HepG2 (cell line): ENCODE results near the gene ELMO2. TPM values are rescaled to one million over a fixed set of nuclear protein-coding genes. Genes with fewer than 3 reads are reported as not detected.

Experiments
- ATAC-seq: fragments of 200-7000 bp; cut with Tn5 transposase; 3 replicates; pipeline ENCODE4 v1.9.1; 2020; ENCODE audit warnings: mild to moderate bottlenecking, moderate library complexity
- BruUV-seq: library from RNA; stranded (reverse); fragments of 400-500 nt; replicated peaks from 2 replicates; lab custom pipeline; 2021; lab: Mats Ljungman, UMichigan
- CTCF ChIA-PET: fragments of 300-600 bp; formaldehyde crosslinking; extraction: SDS; loops from one replicate; lab custom pipeline; 2021; ENCODE audit warnings: low total read pairs, inconsistent platforms, low intra/inter-chr PET ratio; lab: Yijun Ruan, JAX
- POLR2A ChIA-PET: fragments of 350-600 bp; sonication (Branson Sonifier 250); formaldehyde crosslinking; loops from one replicate; lab custom pipeline; 2020; ENCODE audit warnings: antibody characterized with exemption, inconsistent platforms; lab: Yijun Ruan, JAX
- DNase-seq: peaks from one replicate; pipeline ENCODE4 v3.0.0-alpha.2; 2015; ENCODE audit warnings: low spot score
- FAIRE-seq: peaks from 3 replicates; lab custom pipeline; 2011; peaks lifted over from hg19 to GRCh38; lab: Jason Lieb, UNC
- H2AFZ ChIP-seq: one replicate; pipeline ENCODE4 v1.6.1; 2011; ENCODE audit warnings: low read length, inconsistent platforms
- H3K27ac ChIP-seq: fragments of 300-600 bp; 3 replicates; pipeline ENCODE4 v1.8.0; 2011; ENCODE audit warnings: mixed run types, mild to moderate bottlenecking, mixed read lengths, low read length, inconsistent platforms; ENCODE audit not compliant: insufficient read depth; ENCODE audit errors: extremely low read length
- H3K27me3 ChIP-seq, 2 experiments: fragments of 200-600 bp in 1 of 2; 2 replicates in 1 of 2; 3 replicates in 1 of 2; pipeline versions ENCODE4 v1.6.0 to v1.8.0; 2011; ENCODE audit warnings: low read length in 2 of 2, mild to moderate bottlenecking in 2 of 2, moderate library complexity in 2 of 2, inconsistent platforms in 1 of 2; ENCODE audit not compliant: insufficient read depth in 2 of 2, control insufficient read depth in 1 of 2
- H3K36me3 ChIP-seq, 2 experiments: fragments of 200-600 bp in 1 of 2; replicated peaks in 1 of 2; 2 replicates in 1 of 2; 3 replicates in 1 of 2; pipeline versions ENCODE4 v1.5.1 to v1.8.0; 2011; ENCODE audit warnings: low read length in 2 of 2, inconsistent platforms in 1 of 2; ENCODE audit not compliant: insufficient read depth in 2 of 2, control insufficient read depth in 1 of 2
- H3K4me1 ChIP-seq: 2 replicates; pipeline ENCODE4 v1.5.1; 2012; ENCODE audit warnings: low read length, inconsistent platforms; ENCODE audit not compliant: insufficient read depth
- H3K4me2 ChIP-seq: 2 replicates; pipeline ENCODE4 v1.6.0; 2011; ENCODE audit warnings: low read depth, low read length, inconsistent platforms
- H3K4me3 ChIP-seq, 3 experiments: fragments of 200-600 bp in 1 of 3; sonication (generic), shearing (Covaris generic) in 1 of 3; replicated peaks in 1 of 3; 2 replicates each; pipeline ENCODE4 v1.5.1; 2011 to 2016; ENCODE audit warnings: low read length in 3 of 3, inconsistent platforms in 2 of 3, low read depth in 2 of 3, mild to moderate bottlenecking in 2 of 3, control low read depth in 1 of 3, mixed read lengths in 1 of 3; ENCODE audit not compliant: insufficient read depth in 1 of 3
- H3K79me2 ChIP-seq: one replicate; pipeline ENCODE4 v1.6.1; 2011; ENCODE audit warnings: low read length, inconsistent platforms; ENCODE audit not compliant: insufficient read depth
- H3K9ac ChIP-seq: 2 replicates; pipeline ENCODE4 v1.6.0; 2011; ENCODE audit warnings: mild to moderate bottlenecking, low read depth, low read length, inconsistent platforms; ENCODE audit not compliant: insufficient read depth
- H3K9me3 ChIP-seq: 2 replicates; pipeline ENCODE4 v1.5.1; 2012; ENCODE audit warnings: mild to moderate bottlenecking, low read length
- H4K20me1 ChIP-seq: 2 replicates; pipeline ENCODE4 v1.6.0; 2011; ENCODE audit warnings: inconsistent platforms, mild to moderate bottlenecking, low read length, moderate library complexity; ENCODE audit not compliant: insufficient read depth
- AGO2 ChIP-seq: fragments of 200-400 bp; formaldehyde crosslinking; optimal IDR thresholded peaks from 2 replicates; pipeline ENCODE3; 2017; ENCODE audit warnings: mild to moderate bottlenecking, low read depth, low read length, moderate library complexity
- ATM ChIP-seq: fragments of 450-650 bp; IDR thresholded peaks from 2 replicates; pipeline ENCODE4 v1.7.1; 2017; ENCODE audit warnings: mild to moderate bottlenecking, borderline replicate concordance
- IRF1 ChIP-seq: sonication (generic); formaldehyde crosslinking; IDR thresholded peaks from 2 replicates; pipeline ENCODE4 v1.4.0; 2020; ENCODE audit warnings: low read depth, mild to moderate bottlenecking, missing genetic modification reagents
- MATR3 ChIP-seq: sonication (generic); formaldehyde crosslinking; IDR thresholded peaks from 2 replicates; pipeline ENCODE4 v1.4.0; 2020; ENCODE audit warnings: missing genetic modification reagents
- PRDM4 ChIP-seq: sonication (generic); formaldehyde crosslinking; IDR thresholded peaks from 2 replicates; pipeline ENCODE4 v1.9.0; 2021; ENCODE audit warnings: missing genetic modification reagents, borderline replicate concordance
- SALL1 ChIP-seq: sonication (generic); formaldehyde crosslinking; IDR thresholded peaks from 2 replicates; pipeline ENCODE4 v1.8.0; 2022; ENCODE audit warnings: mild to moderate bottlenecking, missing genetic modification reagents
- SMAD1 ChIP-seq: sonication (generic); formaldehyde crosslinking; IDR thresholded peaks from 2 replicates; pipeline ENCODE4 v1.4.0; 2020; ENCODE audit warnings: missing genetic modification reagents, low read depth, mild to moderate bottlenecking, borderline replicate concordance
- SUZ12 ChIP-seq: fragments of 150-350 bp; IDR thresholded peaks from 2 replicates; pipeline ENCODE4 v1.6.1; 2014; ENCODE audit warnings: low read depth, low read length
- U2AF1 ChIP-seq: fragments of 200-400 bp; formaldehyde crosslinking; optimal IDR thresholded peaks from 2 replicates; pipeline ENCODE3; 2017; ENCODE audit warnings: mild to moderate bottlenecking, low read depth, low read length
- ZBTB34 ChIP-seq: sonication (generic); formaldehyde crosslinking; IDR thresholded peaks from 2 replicates; pipeline ENCODE4 v1.8.0; 2022; ENCODE audit warnings: mild to moderate bottlenecking, missing genetic modification reagents
- ZNF10 ChIP-seq: sonication (generic); formaldehyde crosslinking; IDR thresholded peaks from 2 replicates; pipeline ENCODE4 v1.4.0; 2020; ENCODE audit warnings: mild to moderate bottlenecking, low read depth, missing genetic modification reagents, borderline replicate concordance
- ZNF496 ChIP-seq: sonication (generic); formaldehyde crosslinking; IDR thresholded peaks from 2 replicates; pipeline ENCODE4 v1.8.1; 2023; ENCODE audit warnings: mild to moderate bottlenecking, moderate library complexity, missing genetic modification reagents; ENCODE audit not compliant: insufficient replicate concordance
- ZNF512 ChIP-seq: sonication (generic); formaldehyde crosslinking; IDR thresholded peaks from 2 replicates; pipeline ENCODE4 v1.4.0; 2020; ENCODE audit warnings: mild to moderate bottlenecking, missing genetic modification reagents
- ZNF569 ChIP-seq: sonication (generic); formaldehyde crosslinking; IDR thresholded peaks from 2 replicates; pipeline ENCODE4 v1.5.0; 2020; ENCODE audit warnings: mild to moderate bottlenecking, missing genetic modification reagents, moderate library complexity, borderline replicate concordance
- ZNF776 ChIP-seq: sonication (generic); formaldehyde crosslinking; IDR thresholded peaks from 2 replicates; pipeline ENCODE4 v1.4.0; 2020; ENCODE audit warnings: mild to moderate bottlenecking, missing genetic modification reagents
- ZNF83 ChIP-seq: sonication (generic); formaldehyde crosslinking; IDR thresholded peaks from 2 replicates; pipeline ENCODE4 v1.4.0; 2020; ENCODE audit warnings: missing genetic modification reagents, mild to moderate bottlenecking, borderline replicate concordance
- WGBS: methylation state at CpG from one replicate; pipeline ENCODE4 v1.1.6; 2017; ENCODE audit warnings: low lambda C conversion rate; 5-methylcytosine and 5-hydroxymethylcytosine counted together
- in situ Hi-C: cut with HindIII; loops from 2 replicates; pipeline ENCODE4 v1.10.0; 2017; ENCODE audit warnings: low pct_unique_long_range_greater_than_20kb; ENCODE audit not compliant: extremely low pct_ligation_motif_present
- intact Hi-C: fragments of 100-400 bp; cut with micrococcal nuclease; formaldehyde crosslinking; loops from one replicate; pipeline ENCODE4 v1.10.0; 2022; ENCODE audit not compliant: unreplicated experiment
- polyA plus RNA-seq, 8 experiments: library from polyadenylated mRNA; depleted of rRNA in 3 of 8; stranded (reverse) in 7 of 8; unstranded in 1 of 8; fragments of >200 nt; fragmentation: Illumina TruSeq in 4 of 8; extraction: Trizol in 4 of 8; gene quantifications; 2 replicates each; pipeline versions ENCODE4 v1.2.1 to v1.2.3, GENCODE V29; 2011 to 2016; ENCODE audit warnings: low read depth in 4 of 8, missing spikeins in 1 of 8, mixed read lengths in 1 of 8; ENCODE audit not compliant: insufficient read depth in 1 of 8
- total RNA-seq, 5 experiments: library from RNA; depleted of rRNA; stranded (reverse); fragments of >200 nt; fragmentation: Illumina TruSeq; extraction: Trizol; gene quantifications; 2 replicates each; pipeline ENCODE4 v1.2.3, GENCODE V29; 2016; ENCODE audit warnings: low read depth in 1 of 5

ELMO2 gene
- total and polyA plus RNA-seq, 2 of the 13 experiments (the other 11 are each of a cell fraction or from before 2014, with no cell fraction given): 30.6 to 35.7 TPM

- TF ChIP-seq MATR3 (CRISPR knock-in tag) (no peak), ZNF496 (CRISPR knock-in tag) (no peak), AGO2 (peak; percentile 60), SALL1 (CRISPR knock-in tag) (peak; percentile 7; the same call in 1 of the 2 replicates), ZNF512 (CRISPR knock-in tag) (no peak), ATM (no peak), ZNF569 (CRISPR knock-in tag) (no peak), SMAD1 (CRISPR knock-in tag) (no peak), IRF1 (CRISPR knock-in tag) (no peak)
Measured at GRCh38 chr20:46358346-46359058, 47.9 kb downstream of the ELMO2 start (continued).

GRCh38 chr20:46357030-46357514, 49.3 kb downstream of the ELMO2 start:
- ATAC-seq: peak; percentile 4; the same call in 2 of the 3 replicates
- ChIA-PET CTCF (no interaction called here), POLR2A (no interaction called here)
- DNase-seq: no peak
- Histone ChIP-seq H3K27ac (no peak overlapping the region), H3K36me3 (peaks cover 16 to 21% of the 10 kb centered on the region in 2 experiments; a peak in 4 of 5 replicates), H3K9ac (no peak overlapping the region), H4K20me1 (peaks cover 5% of the 10 kb centered on the region; the same call in 1 of the 2 replicates), H3K9me3 (no peaks in the 10 kb centered on the region), H3K27me3 (no peaks in the 10 kb centered on the region), H2AFZ (no peak overlapping the region), H3K4me1 (peaks cover 28% of the 10 kb centered on the region), H3K4me3 (no peak overlapping the region), H3K79me2 (peaks cover 8% of the 10 kb centered on the region), H3K4me2 (no peak overlapping the region)
- in situ Hi-C loops (loop anchor here (25.0 kb wide), 1 partner anchor 570 kb away; the partner anchor contains the start of genes DNTTIP1 and WFDC3), intact Hi-C loops (no loop called here)
- no peak for FAIRE-seq
- WGBS: 87% methylated on average over 13 of the region's 13 CpGs
- BruUV-seq: no TSS peak
- no peak for TF ChIP-seq PRDM4 (CRISPR knock-in tag)
- TF ChIP-seq U2AF1: no peak
- TF ChIP-seq ZNF83 (CRISPR knock-in tag): no peak
- TF ChIP-seq ZNF10 (CRISPR knock-in tag): no peak
- no peak for TF ChIP-seq ZNF776 (CRISPR knock-in tag)
- no peak for TF ChIP-seq SUZ12
- TF ChIP-seq ZBTB34: no peak
